ENCODE data around the gene DBN1. TPM values are rescaled to one million over a fixed set of nuclear protein-coding genes. Genes with fewer than 3 reads are reported as not detected.

The DBN1 gene
- total and polyA plus RNA-seq, 9 of the 15 experiments (the other 6 are each of a cell fraction or from before 2014, with no cell fraction given): 0.25 to 87.2 (median 27.9) TPM

DNA sequence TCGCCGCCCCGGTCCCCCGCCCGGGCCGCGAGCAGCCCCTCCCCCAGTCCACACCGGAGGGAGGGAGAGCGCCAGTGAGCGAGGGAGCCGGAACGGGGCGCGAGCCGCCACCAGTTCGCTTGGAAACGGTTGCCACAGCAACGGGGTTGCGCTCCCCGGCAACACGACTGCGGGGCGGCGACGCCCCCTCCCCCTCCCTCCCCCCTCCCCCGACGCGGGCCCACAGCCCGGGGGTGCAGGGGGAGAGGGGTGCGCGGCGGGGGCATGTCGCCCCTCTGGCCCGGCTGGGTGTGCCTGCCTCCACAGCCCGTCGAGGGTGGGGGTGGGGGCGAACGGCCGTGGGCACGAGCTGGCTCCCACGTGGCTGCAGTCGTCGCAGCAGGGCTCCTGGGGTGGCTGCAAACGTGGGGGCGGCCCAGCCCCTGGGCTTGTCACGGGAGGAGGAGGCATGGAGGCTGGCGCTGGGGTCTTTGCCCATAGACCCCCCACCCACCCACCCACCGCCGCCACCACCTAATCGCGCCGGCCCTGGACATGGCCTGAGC, 26.3 kb downstream of the DBN1 start (continued):
- TF ChIP-seq, protein P1, sequence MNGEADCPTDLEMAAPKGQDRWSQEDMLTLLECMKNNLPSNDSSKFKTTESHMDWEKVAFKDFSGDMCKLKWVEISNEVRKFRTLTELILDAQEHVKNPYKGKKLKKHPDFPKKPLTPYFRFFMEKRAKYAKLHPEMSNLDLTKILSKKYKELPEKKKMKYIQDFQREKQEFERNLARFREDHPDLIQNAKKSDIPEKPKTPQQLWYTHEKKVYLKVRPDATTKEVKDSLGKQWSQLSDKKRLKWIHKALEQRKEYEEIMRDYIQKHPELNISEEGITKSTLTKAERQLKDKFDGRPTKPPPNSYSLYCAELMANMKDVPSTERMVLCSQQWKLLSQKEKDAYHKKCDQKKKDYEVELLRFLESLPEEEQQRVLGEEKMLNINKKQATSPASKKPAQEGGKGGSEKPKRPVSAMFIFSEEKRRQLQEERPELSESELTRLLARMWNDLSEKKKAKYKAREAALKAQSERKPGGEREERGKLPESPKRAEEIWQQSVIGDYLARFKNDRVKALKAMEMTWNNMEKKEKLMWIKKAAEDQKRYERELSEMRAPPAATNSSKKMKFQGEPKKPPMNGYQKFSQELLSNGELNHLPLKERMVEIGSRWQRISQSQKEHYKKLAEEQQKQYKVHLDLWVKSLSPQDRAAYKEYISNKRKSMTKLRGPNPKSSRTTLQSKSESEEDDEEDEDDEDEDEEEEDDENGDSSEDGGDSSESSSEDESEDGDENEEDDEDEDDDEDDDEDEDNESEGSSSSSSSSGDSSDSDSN (IDR thresholded peaks at IDR 0.05; ENCODE audit: borderline replicate concordance in 1 of 2, low read depth in 2 of 2, low read length in 2 of 2): peak in 1 of 2 experiments; percentile 5; a peak in 1 of 4 replicates
- TF ChIP-seq PRPF4 (IDR thresholded peaks at IDR 0.05; ENCODE audit: insufficient read depth, low read depth, low read length, poor library complexity, severe bottlenecking) (peak; percentile 37), FIP1L1 (IDR thresholded peaks at IDR 0.05; ENCODE audit: low read depth, low read length, poor library complexity, severe bottlenecking) (peak; percentile 3), CHD2 (IDR thresholded peaks at IDR 0.05; ENCODE audit: low read depth, low read length) (peak; percentile 12; the same call in 1 of the 2 replicates), SRSF9 (IDR thresholded peaks at IDR 0.05; ENCODE audit: borderline replicate concordance, low read depth, low read length) (no peak), CSDE1 (IDR thresholded peaks at IDR 0.05) (peak in 1 of 2 experiments; percentile 50; a peak in 1 of 4 replicates), POLR2G (IDR thresholded peaks at IDR 0.05; ENCODE audit: low read depth, low read length) (peak; percentile 47; the same call in 1 of the 2 replicates), NFRKB (IDR thresholded peaks at IDR 0.05; ENCODE audit: low read depth) (no peak), MXI1 (IDR thresholded peaks at IDR 0.05; ENCODE audit: low read depth, low read length) (peak; percentile 85), TAL1 (IDR thresholded peaks at IDR 0.05) (no peak), SRSF3 (IDR thresholded peaks at IDR 0.05; ENCODE audit: insufficient read depth, low read length) (no peak), ZBTB7A (IDR thresholded peaks at IDR 0.05; ENCODE audit: borderline replicate concordance, control insufficient read depth, low read depth, low read length) (peak; percentile 59; the same call in 1 of the 2 replicates), MYC (IDR thresholded peaks at IDR 0.05; ENCODE audit: low read depth, low read length) (0 out of 2 replicates have a peak, but pooled peaks have one; percentile 12), MYC (CRISPR knock-in tag; IDR thresholded peaks at IDR 0.05; ENCODE audit: borderline replicate concordance, low read depth) (no peak), KDM1A (IDR thresholded peaks at IDR 0.05) (peak in 1 of 2 experiments; percentile 81; a peak in 1 of 4 replicates), BMI1 (IDR thresholded peaks at IDR 0.05; ENCODE audit: low read length) (peak; percentile 64; the same call in 1 of the 2 replicates), POLR2B (IDR thresholded peaks at IDR 0.05; ENCODE audit: low read depth, partially characterized antibody) (no peak), NR2C2 (CRISPR knock-in tag; IDR thresholded peaks at IDR 0.05) (0 out of 2 replicates have a peak, but pooled peaks have one; percentile 34), NR2C2 (tag; IDR thresholded peaks at IDR 0.05) (no peak), ZBTB17 (CRISPR knock-in tag; IDR thresholded peaks at IDR 0.05) (no peak), RFX1 (IDR thresholded peaks at IDR 0.05) (peak; percentile 87), ZKSCAN8 (CRISPR knock-in tag; IDR thresholded peaks at IDR 0.05) (no peak), DMBX1 (CRISPR knock-in tag; IDR thresholded peaks at IDR 0.05; ENCODE audit: borderline replicate concordance) (no peak)
- TF ChIP-seq, protein P2, sequence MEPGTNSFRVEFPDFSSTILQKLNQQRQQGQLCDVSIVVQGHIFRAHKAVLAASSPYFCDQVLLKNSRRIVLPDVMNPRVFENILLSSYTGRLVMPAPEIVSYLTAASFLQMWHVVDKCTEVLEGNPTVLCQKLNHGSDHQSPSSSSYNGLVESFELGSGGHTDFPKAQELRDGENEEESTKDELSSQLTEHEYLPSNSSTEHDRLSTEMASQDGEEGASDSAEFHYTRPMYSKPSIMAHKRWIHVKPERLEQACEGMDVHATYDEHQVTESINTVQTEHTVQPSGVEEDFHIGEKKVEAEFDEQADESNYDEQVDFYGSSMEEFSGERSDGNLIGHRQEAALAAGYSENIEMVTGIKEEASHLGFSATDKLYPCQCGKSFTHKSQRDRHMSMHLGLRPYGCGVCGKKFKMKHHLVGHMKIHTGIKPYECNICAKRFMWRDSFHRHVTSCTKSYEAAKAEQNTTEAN (CRISPR knock-in tag; IDR thresholded peaks at IDR 0.05): no peak
- TF ChIP-seq, protein P3, sequence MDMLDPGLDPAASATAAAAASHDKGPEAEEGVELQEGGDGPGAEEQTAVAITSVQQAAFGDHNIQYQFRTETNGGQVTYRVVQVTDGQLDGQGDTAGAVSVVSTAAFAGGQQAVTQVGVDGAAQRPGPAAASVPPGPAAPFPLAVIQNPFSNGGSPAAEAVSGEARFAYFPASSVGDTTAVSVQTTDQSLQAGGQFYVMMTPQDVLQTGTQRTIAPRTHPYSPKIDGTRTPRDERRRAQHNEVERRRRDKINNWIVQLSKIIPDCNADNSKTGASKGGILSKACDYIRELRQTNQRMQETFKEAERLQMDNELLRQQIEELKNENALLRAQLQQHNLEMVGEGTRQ (CRISPR knock-in tag; IDR thresholded peaks at IDR 0.05): peak; percentile 12; the same call in 1 of the 2 replicates

Measured in K562 (cell line).